PFSK-1 (cell line): ENCODE measurements around the gene ZNF311.

Experiments
- FOXP2 ChIP-seq: optimal IDR thresholded peaks from 2 replicates; pipeline ENCODE3; 2011; ENCODE audit warnings: borderline replicate concordance, control low read depth, inconsistent platforms; ENCODE audit not compliant: insufficient read depth; ENCODE audit errors: extremely low read length, extremely low read depth
- POLR2AphosphoS5 ChIP-seq: IDR thresholded peaks from 2 replicates; pipeline ENCODE4 v1.6.1; 2012; ENCODE audit warnings: low read depth, mild to moderate bottlenecking, control low read depth, low read length, moderate library complexity
- REST ChIP-seq, 2 experiments: IDR thresholded peaks; 2 replicates each; pipeline versions ENCODE4 v1.6.1 to v1.8.0; 2011 to 2012; ENCODE audit warnings: low read depth in 2 of 2, low read length in 2 of 2, control low read depth in 1 of 2, inconsistent platforms in 1 of 2, mild to moderate bottlenecking in 1 of 2, moderate library complexity in 1 of 2; ENCODE audit not compliant: insufficient read depth in 1 of 2
- SIN3A ChIP-seq: IDR thresholded peaks from 2 replicates; pipeline ENCODE4 v1.6.1; 2012; ENCODE audit warnings: mild to moderate bottlenecking, low read length, moderate library complexity, borderline replicate concordance; ENCODE audit not compliant: insufficient read depth
- TAF1 ChIP-seq: IDR thresholded peaks from 2 replicates; pipeline ENCODE4 v1.6.1; 2012; ENCODE audit warnings: low read length, control low read depth, borderline replicate concordance; ENCODE audit not compliant: insufficient read depth

- no peak for TF ChIP-seq POLR2AphosphoS5
- no peak for TF ChIP-seq TAF1
- no peak for TF ChIP-seq FOXP2
- no peak for TF ChIP-seq SIN3A
- no peak for TF ChIP-seq REST (IDR thresholded peaks at IDR 0.05; ENCODE audit: insufficient read depth in 1 of 2, low read depth in 2 of 2, low read length in 2 of 2)
Observed at GRCh38 chr6:29014729-29015608, 9.9 kb upstream of the ZNF311 start.
